Panc1 (cell line): Measurements from ENCODE around the gene SPINK7. TPM values are rescaled to one million over a fixed set of nuclear protein-coding genes. Genes with fewer than 3 reads are reported as not detected.

Experiments used
- ATAC-seq: fragments of 200-7000 bp; cut with Tn5 transposase; 2 replicates; pipeline ENCODE4 v1.9.1; 2020; ENCODE audit warnings: mild to moderate bottlenecking, moderate library complexity
- Bru-seq: library from RNA; stranded (reverse); fragments of 400-500 nt; gene quantifications from one replicate; lab custom pipeline; 2021; lab: Mats Ljungman, UMichigan
- BruChase-seq, 2 experiments: library from RNA; stranded (reverse); fragments of 400-500 nt; gene quantifications; one replicate each; lab custom pipeline; 2021; lab: Mats Ljungman, UMichigan
- BruUV-seq: library from RNA; stranded (reverse); fragments of 400-500 nt; replicated peaks from 2 replicates; lab custom pipeline; 2021; lab: Mats Ljungman, UMichigan
- CTCF ChIA-PET: fragments of 300-600 bp; sonication (Branson Sonifier 250); formaldehyde crosslinking; loops from one replicate; lab custom pipeline; 2022; ENCODE audit warnings: antibody characterized with exemption; lab: Charles Lee
- POLR2A ChIA-PET: fragments of 300-600 bp; sonication (Branson Sonifier 250); formaldehyde crosslinking; loops from one replicate; lab custom pipeline; 2022; ENCODE audit warnings: antibody characterized with exemption; lab: Charles Lee
- DNase-seq: peaks from one replicate; pipeline ENCODE4 v3.0.0-alpha.2; 2010; ENCODE audit warnings: low read depth, low spot score
- H3K27ac ChIP-seq: 2 replicates; pipeline ENCODE4 v1.5.1; 2011; ENCODE audit warnings: mild to moderate bottlenecking, low read length, inconsistent platforms
- H3K27me3 ChIP-seq: fragments of 200-500 bp; sonication (Bioruptor generic); 2 replicates; pipeline ENCODE4 v1.6.0; 2014; ENCODE audit warnings: low read length, inconsistent platforms; ENCODE audit not compliant: control insufficient read depth, insufficient read depth
- H3K36me3 ChIP-seq: fragments of 200-500 bp; sonication (Bioruptor generic); 2 replicates; pipeline ENCODE4 v1.5.1; 2014; ENCODE audit warnings: inconsistent platforms, mild to moderate bottlenecking, low read length, moderate library complexity; ENCODE audit not compliant: control insufficient read depth, insufficient read depth
- H3K4me1 ChIP-seq: 2 replicates; pipeline ENCODE4 v1.5.1; 2011; ENCODE audit warnings: inconsistent platforms, mild to moderate bottlenecking, low read length, moderate library complexity; ENCODE audit not compliant: control insufficient read depth, insufficient read depth
- H3K4me3 ChIP-seq, 2 experiments: 2 replicates each; pipeline ENCODE4 v1.5.1; 2011 to 2012; ENCODE audit warnings: low read depth in 2 of 2, low read length in 2 of 2, mild to moderate bottlenecking in 2 of 2, inconsistent platforms in 1 of 2, moderate library complexity in 1 of 2
- H3K9me3 ChIP-seq: fragments of 200-500 bp; sonication (Bioruptor generic); 2 replicates; pipeline ENCODE4 v1.5.1; 2014; ENCODE audit warnings: low read depth, mild to moderate bottlenecking, inconsistent platforms, low read length, moderate library complexity; ENCODE audit not compliant: control insufficient read depth, insufficient read depth
- CTCF ChIP-seq: fragments of 450-650 bp; IDR thresholded peaks from 2 replicates; pipeline ENCODE4 v1.5.1; 2017; ENCODE audit warnings: mild to moderate bottlenecking
- POLR2AphosphoS5 ChIP-seq: IDR thresholded peaks from 2 replicates; pipeline ENCODE4 v1.6.1; 2012; ENCODE audit warnings: mild to moderate bottlenecking, low read depth, low read length, moderate library complexity
- REST ChIP-seq, 2 experiments: IDR thresholded peaks; 2 replicates each; pipeline ENCODE4 v1.6.1; 2011 to 2012; ENCODE audit warnings: low read depth in 2 of 2, control low read depth in 1 of 2, low read length in 1 of 2, mild to moderate bottlenecking in 1 of 2, moderate library complexity in 1 of 2; ENCODE audit not compliant: insufficient read depth in 1 of 2
- SIN3A ChIP-seq: IDR thresholded peaks from 2 replicates; pipeline ENCODE4 v1.6.1; 2012; ENCODE audit warnings: low read depth, mild to moderate bottlenecking, low read length, moderate library complexity, borderline replicate concordance; ENCODE audit not compliant: insufficient read depth
- TCF7L2 ChIP-seq: IDR thresholded peaks from 2 replicates; pipeline ENCODE4 v1.6.1; 2011; ENCODE audit warnings: mild to moderate bottlenecking, low read depth, low read length, inconsistent platforms
- in situ Hi-C: cut with HindIII; loops from 2 replicates; pipeline ENCODE4 v1.10.0; 2016; ENCODE audit warnings: low sequenced_read_pairs, low pct_unique_long_range_greater_than_20kb
- intact Hi-C: fragments of 100-400 bp; cut with micrococcal nuclease; formaldehyde crosslinking; loops from one replicate; pipeline ENCODE4 v1.10.0; 2022; ENCODE audit not compliant: unreplicated experiment
- long read RNA-seq: library from polyadenylated mRNA; unstranded; transcript quantifications from one replicate; pipeline ENCODE4 v2.0.0, GENCODE V29; 2021; ENCODE audit not compliant: unreplicated experiment
- polyA plus RNA-seq: library from polyadenylated mRNA; unstranded; fragments of >200 nt; gene quantifications from one replicate; pipeline ENCODE4 v1.2.1, GENCODE V29; 2012; ENCODE audit warnings: missing spikeins; ENCODE audit not compliant: insufficient read length
- total RNA-seq: library from RNA; stranded (reverse); gene quantifications from one replicate; pipeline ENCODE4 v1.2.1, GENCODE V29; 2021; ENCODE audit not compliant: unreplicated experiment

The SPINK7 gene
- total RNA-seq, result not detected
- not detected for polyA plus RNA-seq
- Bru-seq, nascent RNA, result not detected
- BruChase-seq, experiment 1, labeled RNA remaining after a 2-hour chase, result not detected
- BruChase-seq, experiment 2, labeled RNA remaining after a 6-hour chase, result not detected
- long read RNA-seq, result 0 reads

GRCh38 chr5:148312153-148312552 lies at the start of gene SPINK7:
Gene SPINK7 (plus strand): TSS chr5:148312423. CDS start chr5:148312484, 61 bp downstream.
- no peak for TF ChIP-seq CTCF
- TF ChIP-seq SIN3A, result no peak
- no peak for TF ChIP-seq REST (IDR thresholded peaks at IDR 0.05; ENCODE audit: insufficient read depth in 1 of 2, low read depth in 2 of 2, low read length in 1 of 2)
- no peak for TF ChIP-seq TCF7L2
- TF ChIP-seq POLR2AphosphoS5, result no peak
- H3K27ac ChIP-seq, result no peak within 1 kb of the TSS
- in situ Hi-C loops, result no loop called here
- CTCF ChIA-PET, result no interaction called here
- intact Hi-C loops, result no loop called here
- H3K9me3 ChIP-seq, result no peaks in the 10 kb centered on the region
- H3K36me3 ChIP-seq, result no peaks in the 10 kb centered on the region
- ATAC-seq (no peak), DNase-seq (no peak)
- H3K4me3 ChIP-seq, result no peak within 1 kb of the TSS
- BruUV-seq, result no TSS peak
- no peaks in the 10 kb centered on the region for H3K4me1 ChIP-seq
- no peaks in the 10 kb centered on the region for H3K27me3 ChIP-seq
- POLR2A ChIA-PET, result no interaction called here

- TF ChIP-seq CTCF (no peak), POLR2AphosphoS5 (no peak), TCF7L2 (no peak), SIN3A (no peak), REST (IDR thresholded peaks at IDR 0.05; ENCODE audit: insufficient read depth in 1 of 2, low read depth in 2 of 2, low read length in 1 of 2) (no peak)
- no peak overlapping the region for H3K4me3 ChIP-seq
- H3K36me3 ChIP-seq, result no peaks in the 10 kb centered on the region
- H3K27me3 ChIP-seq, result no peaks in the 10 kb centered on the region
- DNase-seq (no peak), ATAC-seq (no peak)
- in situ Hi-C loops, result no loop called here
- ChIA-PET POLR2A (no interaction called here), CTCF (interaction anchor here (0.6 kb wide), 1 partner anchor 344 kb away, joined by 5 read pairs; no protein-coding TSS in a partner anchor)
- no TSS peak for BruUV-seq
- intact Hi-C loops, result no loop called here
- no peaks in the 10 kb centered on the region for H3K9me3 ChIP-seq
- no peaks in the 10 kb centered on the region for H3K4me1 ChIP-seq
- H3K27ac ChIP-seq, result no peak overlapping the region
Observed at GRCh38 chr5:148267962-148268361, 44.3 kb upstream of the SPINK7 start.
